GM12878 (cell line): ENCODE data around the gene PI4K2A. TPM values are rescaled to one million over a fixed set of nuclear protein-coding genes. Genes with fewer than 3 reads are reported as not detected.

Experiments used
- ATAC-seq: fragments of 200-7000 bp; cut with Tn5 transposase; 3 replicates; pipeline ENCODE4 v1.9.1; 2020; ENCODE audit warnings: mild to moderate bottlenecking, moderate library complexity
- BruUV-seq: library from RNA; stranded (reverse); fragments of 400-500 nt; replicated peaks from 2 replicates; lab custom pipeline; 2021; lab: Mats Ljungman, UMichigan
- CTCF ChIA-PET: fragments of 300-600 bp; sonication (Branson Sonifier 250); formaldehyde crosslinking; extraction: SDS; loops from one replicate; lab custom pipeline; 2021; ENCODE audit warnings: inconsistent platforms; lab: Yijun Ruan, JAX
- POLR2A ChIA-PET: fragments of 350-600 bp; formaldehyde crosslinking; extraction: SDS; loops from one replicate; lab custom pipeline; 2021; ENCODE audit warnings: inconsistent platforms; lab: Charles Lee
- RAD21 ChIA-PET: fragments of 300-600 bp; sonication (Branson Sonifier 250); formaldehyde crosslinking; loops from one replicate; lab custom pipeline; 2023; ENCODE audit warnings: antibody characterized with exemption; ENCODE audit not compliant: unreplicated experiment; lab: Charles Lee
- SMC1A ChIA-PET: fragments of 300-600 bp; sonication (Branson Sonifier 250); formaldehyde crosslinking; loops from one replicate; lab custom pipeline; 2023; ENCODE audit not compliant: unreplicated experiment, uncharacterized antibody; lab: Charles Lee
- DNase-seq: peaks from one replicate; pipeline ENCODE4 v3.0.0-alpha.2; 2011; ENCODE audit warnings: low read depth, low spot score
- FAIRE-seq: peaks from 3 replicates; lab custom pipeline; 2011; peaks lifted over from hg19 to GRCh38; lab: Jason Lieb, UNC
- H2AFZ ChIP-seq: 2 replicates; pipeline ENCODE4 v1.6.0; 2011; ENCODE audit warnings: low read depth, low read length, control low read depth; ENCODE audit not compliant: control insufficient read depth
- H3K27ac ChIP-seq: 2 replicates; pipeline ENCODE4 v1.5.1; 2011; ENCODE audit warnings: control low read depth; ENCODE audit not compliant: control insufficient read depth, insufficient read depth
- H3K27me3 ChIP-seq, 2 experiments: replicated peaks in 1 of 2; 2 replicates each; pipeline versions ENCODE4 v1.6.0 to v1.6.1; 2011; ENCODE audit warnings: low read length in 1 of 2; ENCODE audit not compliant: control insufficient read depth in 2 of 2, insufficient read depth in 2 of 2
- H3K36me3 ChIP-seq, 2 experiments: 2 replicates each; pipeline ENCODE4 v1.5.1; 2011; ENCODE audit warnings: low read length in 1 of 2; ENCODE audit not compliant: control insufficient read depth in 2 of 2, insufficient read depth in 2 of 2
- H3K4me1 ChIP-seq: 2 replicates; pipeline ENCODE4 v1.6.1; 2011; ENCODE audit warnings: mild to moderate bottlenecking, low read length, moderate library complexity, mixed read lengths; ENCODE audit not compliant: control insufficient read depth, insufficient read depth
- H3K4me2 ChIP-seq: 2 replicates; pipeline ENCODE4 v1.6.0; 2011; ENCODE audit warnings: control low read depth; ENCODE audit not compliant: control insufficient read depth, insufficient read depth
- H3K4me3 ChIP-seq: fragments of 200-600 bp; sonication (generic); 2 replicates; pipeline ENCODE4 v1.5.1; 2016
- H3K79me2 ChIP-seq: 2 replicates; pipeline ENCODE4 v1.6.0; 2011; ENCODE audit warnings: low read length; ENCODE audit not compliant: control insufficient read depth, insufficient read depth
- H3K9ac ChIP-seq: 2 replicates; pipeline ENCODE4 v1.8.0; 2011; ENCODE audit warnings: low read length, control low read depth, mixed read lengths; ENCODE audit not compliant: control insufficient read depth, insufficient read depth
- H3K9me3 ChIP-seq: replicated peaks from 3 replicates; pipeline ENCODE4 v1.5.1; 2011; ENCODE audit warnings: mild to moderate bottlenecking, low read length; ENCODE audit not compliant: control insufficient read depth, insufficient read depth
- H4K20me1 ChIP-seq: 2 replicates; pipeline ENCODE4 v1.6.0; 2011; ENCODE audit not compliant: control insufficient read depth, insufficient read depth
- CHD1 ChIP-seq: IDR thresholded peaks from 2 replicates; pipeline ENCODE4 v1.6.1; 2012; ENCODE audit warnings: low read depth, low read length, improper control_type of control experiment
- E4F1 ChIP-seq: fragments of 450-650 bp; IDR thresholded peaks from 2 replicates; pipeline ENCODE4 v1.6.1; 2018; ENCODE audit warnings: borderline replicate concordance, mild to moderate bottlenecking; ENCODE audit not compliant: partially characterized antibody
- ESRRA ChIP-seq: IDR thresholded peaks from 2 replicates; pipeline ENCODE4 v1.6.1; 2012; ENCODE audit warnings: mild to moderate bottlenecking, low read length, improper control_type of control experiment
- PML ChIP-seq: IDR thresholded peaks from 2 replicates; pipeline ENCODE4 v1.6.1; 2012; ENCODE audit warnings: low read length, inconsistent platforms
- RAD21 ChIP-seq: IDR thresholded peaks from 2 replicates; pipeline ENCODE4 v1.6.1; 2011; ENCODE audit warnings: mild to moderate bottlenecking, low read depth, low read length, moderate library complexity; ENCODE audit not compliant: insufficient read depth
- RELA ChIP-seq: fragments of 450-650 bp; IDR thresholded peaks from 2 replicates; pipeline ENCODE4 v1.8.0; 2014; ENCODE audit warnings: borderline replicate concordance; ENCODE audit not compliant: partially characterized antibody
- SMAD5 ChIP-seq: IDR thresholded peaks from 2 replicates; pipeline ENCODE4 v1.6.1; 2016; ENCODE audit warnings: antibody characterized with exemption, low read depth
- SPI1 ChIP-seq: IDR thresholded peaks from 2 replicates; pipeline ENCODE4 v1.6.1; 2011; ENCODE audit warnings: low read depth, mild to moderate bottlenecking, low read length, moderate library complexity, borderline replicate concordance; ENCODE audit not compliant: insufficient read depth
- ZBTB11 ChIP-seq: fragments of 450-650 bp; formaldehyde crosslinking; IDR thresholded peaks from 2 replicates; pipeline ENCODE4 v1.5.0; 2022; ENCODE audit warnings: mild to moderate bottlenecking, missing genetic modification characterization
- ZBTB4 ChIP-seq: fragments of 450-650 bp; formaldehyde crosslinking; IDR thresholded peaks from 2 replicates; pipeline ENCODE4 v1.4.0; 2022; ENCODE audit warnings: mild to moderate bottlenecking, moderate library complexity
- ZBTB40 ChIP-seq: fragments of 450-650 bp; IDR thresholded peaks from 2 replicates; pipeline ENCODE4 v1.6.1; 2016; ENCODE audit warnings: mild to moderate bottlenecking, moderate library complexity, borderline replicate concordance
- WGBS: methylation state at CpG from one replicate; pipeline ENCODE4 v1.1.6; 2016; ENCODE audit warnings: low lambda C conversion rate; ENCODE audit not compliant: insufficient replicate concordance, insufficient coverage; ENCODE audit errors: missing lambda C conversion rate; 5-methylcytosine and 5-hydroxymethylcytosine counted together
- in situ Hi-C: fragments of 300-500 bp; cut with MboI; formaldehyde crosslinking; loops from 9 replicates; pipeline ENCODE4 v1.14.3; 2018; ENCODE audit warnings: mixed read lengths
- intact Hi-C: fragments of 100-400 bp; cut with micrococcal nuclease; formaldehyde crosslinking; loops from one replicate; pipeline ENCODE4 v1.14.2; 2022; ENCODE audit not compliant: unreplicated experiment
- polyA plus RNA-seq, 11 experiments: library from polyadenylated mRNA; depleted of rRNA in 4 of 11; unstranded in 6 of 11; stranded (reverse) in 5 of 11; fragments of >200 nt; fragmentation: Nextera tagmentation in 4 of 11; fragmentation: Illumina TruSeq in 1 of 11; extraction: Ambion mirVana in 4 of 11; extraction: Trizol in 1 of 11; gene quantifications; 1 replicate in 1 of 11; 2 replicates in 10 of 11; pipeline versions ENCODE4 v1.2.1 to v1.2.3, GENCODE V29; 2011 to 2016; ENCODE audit warnings: inconsistent platforms in 2 of 11, missing spikeins in 2 of 11, low read depth in 1 of 11
- total RNA-seq, 4 experiments: library from RNA; depleted of rRNA in 3 of 4; stranded (reverse); fragments of >200 nt in 3 of 4; fragmentation: Illumina TruSeq in 1 of 4; extraction: Trizol in 1 of 4; gene quantifications; 2 replicates each; pipeline versions ENCODE4 v1.2.1 to v1.2.3, GENCODE V29; 2013 to 2021

The PI4K2A gene
- total and polyA plus RNA-seq, 10 of the 15 experiments (the other 5 are each of a cell fraction or from before 2014, with no cell fraction given), result 1.5 to 14.5 (median 10.0) TPM

GRCh38 chr10:97599272-97599619 is 41.2 kb upstream of the PI4K2A start:
- no peak for TF ChIP-seq SPI1
- no peak for TF ChIP-seq E4F1
- no peak for TF ChIP-seq SMAD5
- no peak for TF ChIP-seq RAD21
- no peak for TF ChIP-seq ZBTB4 (CRISPR knock-in tag)
- no peak for TF ChIP-seq ESRRA
- TF ChIP-seq ZBTB11 (CRISPR knock-in tag), result no peak
- TF ChIP-seq ZBTB40, result no peak
- no peak for TF ChIP-seq RELA
- no peak for TF ChIP-seq PML
- no peak for TF ChIP-seq CHD1
- ChIA-PET RAD21 (no interaction called here), POLR2A (no interaction called here), CTCF (interaction anchor here (1.4 to 1.9 kb wide), 2 partner anchors 13 to 27 kb away, joined by 3 to 6 read pairs; partner anchors contain the start of gene ANKRD2), SMC1A (no interaction called here)
- Histone ChIP-seq H3K9me3 (no peaks in the 10 kb centered on the region), H4K20me1 (no peaks in the 10 kb centered on the region), H3K9ac (no peak overlapping the region), H2AFZ (no peak overlapping the region), H3K79me2 (no peaks in the 10 kb centered on the region), H3K4me1 (no peaks in the 10 kb centered on the region), H3K4me3 (no peak overlapping the region), H3K27ac (no peak overlapping the region), H3K27me3 (no peaks in the 10 kb centered on the region; a peak in 1 of 4 replicates), H3K36me3 (no peaks in the 10 kb centered on the region), H3K4me2 (no peak overlapping the region)
- no peak for DNase-seq
- WGBS, result 61% methylated on average over 6 of the region's 6 CpGs
- no peak for FAIRE-seq
- in situ Hi-C loops (no loop called here), intact Hi-C loops (no loop called here)
- ATAC-seq, result no peak
- BruUV-seq, result no TSS peak
